Esophagus squamous epithelium (tissue), 4 donors: ENCODE results near the gene DLL4.

Experiments
- CTCF ChIP-seq, 6 experiments: fragments of 450-650 bp in 4 of 6; fragments of 200-600 bp in 2 of 6; sonication (generic) in 2 of 6; IDR thresholded peaks; one replicate each; pipeline ENCODE4 v1.5.1; 2016 to 2019; ENCODE audit warnings: antibody characterized with exemption in 6 of 6, mild to moderate bottlenecking in 4 of 6, moderate library complexity in 4 of 6
- POLR2A ChIP-seq, 4 donors: fragments of 450-650 bp; IDR thresholded peaks; one replicate each; pipeline ENCODE4 v1.6.1; 2017; ENCODE audit warnings: antibody characterized with exemption in 4 of 4, mild to moderate bottlenecking in 4 of 4, moderate library complexity in 3 of 4

GRCh38 chr15:40912478-40912877 lies 16.7 kb upstream of the DLL4 start:
- TF ChIP-seq POLR2A (IDR thresholded peaks at IDR 0.05) = no peak
- no peak for TF ChIP-seq CTCF (IDR thresholded peaks at IDR 0.05)
